ENCODE results near the gene MCM3AP. TPM values are rescaled to one million over a fixed set of nuclear protein-coding genes. Genes with fewer than 3 reads are reported as not detected.

The MCM3AP gene
- total RNA-seq, 2 donors from 2014 or later = 52.4 to 66.4 TPM

- intact Hi-C loops (cut with DNase I) = no loop called here
Observed at GRCh38 chr21:46199436-46200373, 85.7 kb downstream of the MCM3AP start.

GRCh38 chr21:46196733-46197132 is 88.7 kb downstream of the MCM3AP start:
- no peak for ATAC-seq
- intact Hi-C loops (cut with DNase I) = no loop called here
- DNase-seq = peak; percentile 5

More at GRCh38 chr21:46199436-46200373, 85.7 kb downstream of the MCM3AP start:
- ATAC-seq = no peak
- no peak for DNase-seq

DNA sequence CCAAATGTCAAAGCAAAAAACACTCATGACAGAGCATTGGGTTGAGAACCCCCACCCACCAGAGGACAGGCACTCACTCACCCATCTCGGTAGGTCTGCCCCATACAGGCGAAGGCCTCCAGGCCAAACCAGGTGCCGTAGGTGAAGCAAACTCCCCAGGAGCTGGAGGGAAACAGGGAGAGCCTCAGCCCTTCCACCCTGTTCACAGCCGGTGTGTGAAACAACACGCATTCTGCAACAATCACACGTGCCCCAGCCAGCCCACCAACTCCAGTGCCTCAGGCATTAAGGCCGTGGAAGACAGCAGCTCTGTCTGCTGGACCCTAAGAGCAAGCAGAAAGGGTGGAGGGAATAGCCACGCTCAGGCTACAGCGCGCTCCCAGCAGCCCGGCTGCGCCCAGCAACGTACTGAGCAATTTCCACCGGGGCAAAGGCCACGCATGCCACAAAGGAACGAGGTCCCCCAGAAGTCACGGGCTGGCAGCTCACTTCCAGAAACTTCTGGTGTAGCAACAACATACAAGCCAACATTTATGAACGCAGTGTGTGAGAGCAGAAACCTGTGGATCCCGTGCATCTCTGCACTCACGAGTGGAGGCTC is 89.7 kb downstream of the MCM3AP start:
- ATAC-seq = no peak
- intact Hi-C loops (cut with DNase I) = no loop called here
- peak; percentile 7 for DNase-seq

GRCh38 chr21:46194374-46195334 is 90.8 kb downstream of the MCM3AP start:
- intact Hi-C loops (cut with DNase I) = no loop called here
- DNase-seq (no peak), ATAC-seq (no peak)

- intact Hi-C loops (cut with DNase I) = no loop called here
- DNase-seq (no peak), ATAC-seq (no peak)
Observed at GRCh38 chr21:46193829-46194373, 91.5 kb downstream of the MCM3AP start.

- ATAC-seq (no peak), DNase-seq (peak; percentile 18)
- intact Hi-C loops (cut with DNase I) = no loop called here
Observed at GRCh38 chr21:46191686-46192575, 93.5 kb downstream of the MCM3AP start.

DNA sequence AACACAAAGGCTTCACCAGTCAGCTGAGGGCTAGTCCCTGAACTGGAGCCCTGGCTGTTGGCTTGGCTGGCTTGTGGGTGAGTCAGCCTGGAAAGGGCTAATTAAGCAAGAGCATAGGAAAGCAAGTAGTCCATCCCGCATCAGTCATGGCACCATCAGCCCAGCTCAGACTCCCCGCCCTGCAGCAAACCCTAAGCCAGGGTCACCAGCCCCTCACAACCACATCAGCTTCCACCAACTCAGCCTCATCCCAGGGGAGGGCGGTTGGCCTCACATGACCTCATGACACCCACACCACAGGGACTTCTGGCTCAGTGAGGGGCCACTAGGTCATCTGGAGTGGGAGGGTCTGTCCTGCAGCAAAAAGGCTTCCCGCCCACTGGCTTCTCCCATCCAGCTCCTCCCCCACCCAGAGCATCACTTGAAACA is 94.1 kb downstream of the MCM3AP start:
- ATAC-seq = peak in 1 of 2 donors; percentile 49
- intact Hi-C loops (cut with DNase I) = no loop called here
- DNase-seq = peak; percentile 53

DNA sequence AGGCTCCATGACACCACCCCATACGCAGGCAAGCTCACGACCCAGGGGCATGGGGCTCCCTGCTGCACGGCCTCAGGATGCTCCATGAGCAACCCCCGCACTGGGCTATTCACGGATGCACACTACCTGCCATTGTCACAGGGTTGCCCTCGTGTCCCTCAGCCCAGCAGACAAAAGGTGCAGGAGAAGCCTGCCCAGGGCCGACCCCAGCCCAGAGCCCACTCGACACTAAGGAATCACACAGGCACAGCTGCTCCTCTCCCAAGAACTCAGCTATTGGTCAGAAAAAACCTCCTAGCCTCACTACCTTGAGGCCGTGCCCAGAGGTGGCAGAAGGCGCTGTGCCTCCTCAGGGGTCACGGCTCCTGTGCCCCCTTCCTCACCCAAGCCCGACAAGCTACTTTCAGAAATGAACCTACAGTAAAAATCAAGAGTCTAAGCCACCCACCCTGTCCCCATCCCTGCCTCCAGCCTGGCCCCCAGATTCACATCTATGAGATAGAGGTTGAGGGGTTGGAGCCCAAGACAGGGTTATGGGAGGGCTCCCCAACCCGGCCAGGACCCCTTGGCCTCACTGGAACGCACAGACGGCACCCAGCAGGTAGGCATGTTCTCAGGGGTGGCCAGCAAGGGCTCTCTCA is 94.8 kb downstream of the MCM3AP start:
- ATAC-seq = no peak
- intact Hi-C loops (cut with DNase I) = no loop called here
- DNase-seq = peak; percentile 10

GRCh38 chr21:46189959-46190490 is 95.4 kb downstream of the MCM3AP start:
- intact Hi-C loops (cut with DNase I) = loop anchor here in 1 of 2 donors (5.0 kb wide), 1 partner anchor 37 kb away; the partner anchor contains the start of gene LSS
- ATAC-seq (no peak), DNase-seq (peak; percentile 7)

GRCh38 chr21:46189213-46189958 is 96.0 kb downstream of the MCM3AP start:
- DNase-seq = peak; percentile 19
- ATAC-seq = peak in 1 of 2 donors; percentile 31
- intact Hi-C loops (cut with DNase I) = loop anchor here in 1 of 2 donors (5.0 kb wide), 1 partner anchor 38 kb away; the partner anchor contains the start of gene LSS

DNA sequence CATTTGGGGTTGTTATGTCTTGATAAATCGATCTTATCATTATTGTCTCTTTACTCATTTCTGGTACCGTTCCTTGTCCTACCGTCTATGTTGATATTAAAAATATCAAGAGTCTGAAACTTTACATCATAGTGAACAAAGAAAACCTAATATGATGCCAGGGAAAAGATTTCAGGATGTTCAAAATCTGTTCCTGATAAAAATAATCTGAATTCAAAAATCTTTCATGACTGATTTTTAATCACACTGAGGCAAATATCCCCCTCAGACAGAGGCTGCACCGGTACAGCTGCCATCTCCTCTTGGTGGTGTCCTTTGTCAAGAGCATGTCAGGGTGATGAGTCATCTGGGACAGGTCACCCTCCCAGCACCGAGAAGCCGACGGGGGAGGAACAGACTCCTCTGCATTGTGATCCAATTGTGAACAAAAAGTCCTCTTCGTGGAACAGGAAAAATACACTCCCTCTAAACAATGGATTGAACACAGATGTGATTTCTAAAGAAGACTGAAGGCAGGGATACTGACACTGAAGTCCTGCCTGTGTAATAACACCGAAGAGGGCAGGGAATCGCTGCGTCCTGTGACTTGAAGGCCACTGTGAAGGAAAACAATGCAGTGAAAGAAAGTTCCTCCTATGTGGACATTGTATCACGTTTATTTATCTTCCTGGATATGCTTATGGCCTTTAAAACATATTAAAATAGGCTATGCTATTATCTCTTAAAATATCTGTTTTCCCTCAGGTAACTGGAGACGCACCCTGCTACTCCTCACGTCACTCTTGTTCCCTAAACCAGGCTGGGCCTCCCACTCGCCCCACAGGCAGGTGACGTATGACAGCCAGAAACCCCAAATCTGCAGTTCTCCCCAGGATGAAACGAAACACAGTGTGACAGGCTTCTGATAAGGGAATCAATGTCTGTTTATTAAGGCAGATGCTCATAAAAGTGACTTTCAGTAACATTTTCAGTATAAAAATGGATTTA is 96.9 kb downstream of the MCM3AP start:
- ATAC-seq (peak; percentile 58), DNase-seq (peak; percentile 66)
- intact Hi-C loops (cut with DNase I) = loop anchor here in 1 of 2 donors (5.0 kb wide), 1 partner anchor 39 kb away; the partner anchor contains the start of gene LSS

DNA sequence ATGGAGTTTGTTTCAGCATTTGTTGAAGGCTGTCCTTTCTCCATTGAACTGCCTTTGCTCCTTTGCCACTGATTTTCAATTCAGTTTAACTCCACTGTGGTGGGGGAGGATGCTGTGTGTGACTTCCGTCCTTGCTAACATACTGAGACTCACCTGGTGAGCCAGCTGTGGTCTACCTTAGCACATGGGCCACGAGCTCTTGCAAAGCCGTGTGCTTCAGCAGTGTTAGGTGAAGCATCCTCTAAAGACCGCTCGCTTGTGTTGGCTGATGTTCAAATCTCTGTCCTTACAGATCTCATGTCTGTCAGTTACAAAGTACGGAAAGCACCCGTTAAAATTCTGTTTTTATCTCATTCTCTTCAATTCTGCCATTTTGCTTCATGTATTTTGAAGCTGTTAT is 97.6 kb downstream of the MCM3AP start:
- DNase-seq = no peak
- no peak for ATAC-seq
- intact Hi-C loops (cut with DNase I) = loop anchor here in 1 of 2 donors (5.0 kb wide), 1 partner anchor 39 kb away; the partner anchor contains the start of gene LSS

- ATAC-seq (no peak), DNase-seq (no peak)
- intact Hi-C loops (cut with DNase I) = loop anchor here in 1 of 2 donors (5.0 kb wide), 1 partner anchor 40 kb away; the partner anchor contains the start of gene LSS
Observed at GRCh38 chr21:46187261-46187660, 98.2 kb downstream of the MCM3AP start.

- intact Hi-C loops (cut with DNase I) = loop anchor here in 1 of 2 donors (5.0 kb wide), 1 partner anchor 42 kb away; the partner anchor contains the start of gene LSS
- ATAC-seq (no peak), DNase-seq (no peak)
Observed at GRCh38 chr21:46185716-46186115, 99.7 kb downstream of the MCM3AP start.
